ENCODE measurements around the gene NR1D1.

GRCh38 chr17:40145476-40145875 lies 45.1 kb upstream of the NR1D1 start:
- no peak for TF ChIP-seq SNAI2 (CRISPR knock-in tag; IDR thresholded peaks at IDR 0.05)
- TF ChIP-seq, protein P1, sequence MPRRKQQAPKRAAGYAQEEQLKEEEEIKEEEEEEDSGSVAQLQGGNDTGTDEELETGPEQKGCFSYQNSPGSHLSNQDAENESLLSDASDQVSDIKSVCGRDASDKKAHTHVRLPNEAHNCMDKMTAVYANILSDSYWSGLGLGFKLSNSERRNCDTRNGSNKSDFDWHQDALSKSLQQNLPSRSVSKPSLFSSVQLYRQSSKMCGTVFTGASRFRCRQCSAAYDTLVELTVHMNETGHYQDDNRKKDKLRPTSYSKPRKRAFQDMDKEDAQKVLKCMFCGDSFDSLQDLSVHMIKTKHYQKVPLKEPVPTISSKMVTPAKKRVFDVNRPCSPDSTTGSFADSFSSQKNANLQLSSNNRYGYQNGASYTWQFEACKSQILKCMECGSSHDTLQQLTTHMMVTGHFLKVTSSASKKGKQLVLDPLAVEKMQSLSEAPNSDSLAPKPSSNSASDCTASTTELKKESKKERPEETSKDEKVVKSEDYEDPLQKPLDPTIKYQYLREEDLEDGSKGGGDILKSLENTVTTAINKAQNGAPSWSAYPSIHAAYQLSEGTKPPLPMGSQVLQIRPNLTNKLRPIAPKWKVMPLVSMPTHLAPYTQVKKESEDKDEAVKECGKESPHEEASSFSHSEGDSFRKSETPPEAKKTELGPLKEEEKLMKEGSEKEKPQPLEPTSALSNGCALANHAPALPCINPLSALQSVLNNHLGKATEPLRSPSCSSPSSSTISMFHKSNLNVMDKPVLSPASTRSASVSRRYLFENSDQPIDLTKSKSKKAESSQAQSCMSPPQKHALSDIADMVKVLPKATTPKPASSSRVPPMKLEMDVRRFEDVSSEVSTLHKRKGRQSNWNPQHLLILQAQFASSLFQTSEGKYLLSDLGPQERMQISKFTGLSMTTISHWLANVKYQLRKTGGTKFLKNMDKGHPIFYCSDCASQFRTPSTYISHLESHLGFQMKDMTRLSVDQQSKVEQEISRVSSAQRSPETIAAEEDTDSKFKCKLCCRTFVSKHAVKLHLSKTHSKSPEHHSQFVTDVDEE (CRISPR knock-in tag; IDR thresholded peaks at IDR 0.05), result no peak
- TF ChIP-seq RARB (CRISPR knock-in tag; IDR thresholded peaks at IDR 0.05), result no peak
- TF ChIP-seq PATZ1 (CRISPR knock-in tag; IDR thresholded peaks at IDR 0.05; ENCODE audit: borderline replicate concordance), result no peak
- no peak for TF ChIP-seq PPARA (CRISPR knock-in tag; IDR thresholded peaks at IDR 0.05; ENCODE audit: borderline replicate concordance)
- TF ChIP-seq TOX (CRISPR knock-in tag; IDR thresholded peaks at IDR 0.05; ENCODE audit: borderline replicate concordance), result no peak
